Liver (tissue), 9 donors: ENCODE data around the gene FLAD1. TPM values are rescaled to one million over a fixed set of nuclear protein-coding genes. Genes with fewer than 3 reads are reported as not detected.

Experiments used
- DNase-seq: peaks from one replicate; pipeline ENCODE4 v3.0.0-alpha.2; 2017; ENCODE audit warnings: low spot score
- H3K27ac ChIP-seq, 2 donors: one replicate each; pipeline ENCODE4 v1.7.0; 2013; ENCODE audit warnings: inconsistent platforms in 2 of 2, low read length in 2 of 2, control low read depth in 1 of 2, low read depth in 1 of 2, mild to moderate bottlenecking in 1 of 2
- H3K27me3 ChIP-seq, 4 donors: one replicate each; pipeline versions ENCODE4 v1.6.1 to v1.7.0; 2013; ENCODE audit warnings: low read length in 3 of 4, inconsistent platforms in 1 of 4, mild to moderate bottlenecking in 1 of 4, moderate library complexity in 1 of 4; ENCODE audit not compliant: control insufficient read depth in 4 of 4, insufficient read depth in 4 of 4
- H3K36me3 ChIP-seq, 4 donors: one replicate each; pipeline versions ENCODE4 v1.6.1 to v1.7.0; 2013; ENCODE audit warnings: low read length in 3 of 4, mild to moderate bottlenecking in 3 of 4, low read depth in 1 of 4, moderate library complexity in 1 of 4; ENCODE audit not compliant: control insufficient read depth in 4 of 4, insufficient read depth in 3 of 4
- H3K4me1 ChIP-seq, 4 donors: one replicate each; pipeline versions ENCODE4 v1.6.1 to v1.7.0; 2013; ENCODE audit warnings: low read length in 3 of 4, mild to moderate bottlenecking in 3 of 4, moderate library complexity in 1 of 4; ENCODE audit not compliant: control insufficient read depth in 4 of 4, insufficient read depth in 4 of 4
- H3K4me3 ChIP-seq, 3 donors: one replicate each; pipeline versions ENCODE4 v1.6.1 to v1.7.0; 2013; ENCODE audit warnings: low read length in 3 of 3, control low read depth in 1 of 3, low read depth in 1 of 3, mild to moderate bottlenecking in 1 of 3
- H3K9ac ChIP-seq, 2 donors: one replicate each; pipeline ENCODE4 v1.7.0; 2013; ENCODE audit warnings: low read length in 2 of 2, mild to moderate bottlenecking in 2 of 2, moderate library complexity in 2 of 2, control low read depth in 1 of 2, low read depth in 1 of 2
- H3K9me3 ChIP-seq, 4 donors: one replicate each; pipeline versions ENCODE4 v1.6.1 to v1.7.0; 2013; ENCODE audit warnings: low read length in 3 of 4; ENCODE audit not compliant: control insufficient read depth in 4 of 4
- ATF3 ChIP-seq: IDR thresholded peaks from 2 replicates; pipeline ENCODE4 v1.6.1; 2016; ENCODE audit warnings: antibody characterized with exemption
- CTCF ChIP-seq: fragments of 150-350 bp; IDR thresholded peaks from 2 replicates; pipeline ENCODE4 v1.5.1; 2017; ENCODE audit warnings: improper control_type of control experiment, low read depth, low read length; ENCODE audit not compliant: missing input control
- EGR1 ChIP-seq, 2 donors: IDR thresholded peaks; 2 replicates each; pipeline ENCODE4 v1.6.1; 2016 to 2018; ENCODE audit warnings: antibody characterized with exemption in 2 of 2, low read depth in 2 of 2
- FOXA1 ChIP-seq: IDR thresholded peaks from 2 replicates; pipeline ENCODE4 v1.6.1; 2016; ENCODE audit warnings: antibody characterized with exemption
- FOXA2 ChIP-seq: IDR thresholded peaks from 2 replicates; pipeline ENCODE4 v1.6.1; 2016; ENCODE audit warnings: antibody characterized with exemption
- GABPA ChIP-seq, 2 donors: IDR thresholded peaks in 1 of 2; conservative IDR thresholded peaks in 1 of 2; 2 replicates each; pipeline ENCODE4 v1.6.1; 2016; ENCODE audit warnings: antibody characterized with exemption in 2 of 2, mild to moderate bottlenecking in 1 of 2, moderate library complexity in 1 of 2
- HNF4A ChIP-seq, 2 donors: conservative IDR thresholded peaks; 2 replicates each; pipeline ENCODE4 v1.6.1; 2016; ENCODE audit warnings: antibody characterized with exemption in 2 of 2, mild to moderate bottlenecking in 2 of 2
- HNF4G ChIP-seq: IDR thresholded peaks from 2 replicates; pipeline ENCODE4 v1.6.1; 2016; ENCODE audit warnings: antibody characterized with exemption
- JUND ChIP-seq, 2 donors: IDR thresholded peaks; 2 replicates each; pipeline ENCODE4 v1.6.1; 2016; ENCODE audit warnings: antibody characterized with exemption in 2 of 2
- MAX ChIP-seq: IDR thresholded peaks from 2 replicates; pipeline ENCODE4 v1.6.1; 2016; ENCODE audit warnings: antibody characterized with exemption
- NR2F2 ChIP-seq: IDR thresholded peaks from 2 replicates; pipeline ENCODE4 v1.6.1; 2016; ENCODE audit warnings: antibody characterized with exemption
- RAD21 ChIP-seq, 2 donors: IDR thresholded peaks; 2 replicates each; pipeline ENCODE4 v1.6.1; 2016; ENCODE audit warnings: antibody characterized with exemption in 2 of 2, mild to moderate bottlenecking in 2 of 2
- REST ChIP-seq: IDR thresholded peaks from 2 replicates; pipeline ENCODE4 v1.6.1; 2016; ENCODE audit warnings: antibody characterized with exemption, mild to moderate bottlenecking
- RXRA ChIP-seq, 2 donors: IDR thresholded peaks; 2 replicates each; pipeline ENCODE4 v1.6.1; 2017 to 2018; ENCODE audit warnings: antibody characterized with exemption in 2 of 2, mild to moderate bottlenecking in 1 of 2
- SP1 ChIP-seq: IDR thresholded peaks from 2 replicates; pipeline ENCODE4 v1.6.1; 2018; ENCODE audit warnings: antibody characterized with exemption, mild to moderate bottlenecking
- TAF1 ChIP-seq: conservative IDR thresholded peaks from 2 replicates; pipeline ENCODE4 v1.6.1; 2016; ENCODE audit warnings: antibody characterized with exemption, mild to moderate bottlenecking
- YY1 ChIP-seq: IDR thresholded peaks from 2 replicates; pipeline ENCODE4 v1.6.1; 2016; ENCODE audit warnings: antibody characterized with exemption, mild to moderate bottlenecking
- ZBTB33 ChIP-seq: IDR thresholded peaks from 2 replicates; pipeline ENCODE4 v1.6.1; 2016; ENCODE audit warnings: antibody characterized with exemption
- WGBS: extraction: QIAGEN DNeasy Blood & Tissue Kit; methylation state at CpG from one replicate; pipeline ENCODE4 v1.1.7; 2013; 5-methylcytosine and 5-hydroxymethylcytosine counted together
- polyA plus RNA-seq, 2 donors: library from polyadenylated mRNA; stranded (reverse) in 1 of 2; unstranded in 1 of 2; fragments of 200-250 nt in 1 of 2; fragments of >200 nt in 1 of 2; fragmentation: Nextera tagmentation in 1 of 2; extraction: Ambion mirVana in 1 of 2; gene quantifications; one replicate each; pipeline versions ENCODE4 v1.2.1 to v1.2.3, GENCODE V29; 2013 to 2015
- total RNA-seq, 2 donors: library from RNA; depleted of rRNA; stranded (reverse); fragments of >200 nt; gene quantifications; one replicate each; pipeline ENCODE4 v1.2.3, GENCODE V29; 2014
- donor health status: healthy.
- donor health status: healthy.
- donor health status: healthy.
- donor health status: healthy.
- donor health status: healthy.

The FLAD1 gene
- total and polyA plus RNA-seq, 4 donors, result 10.4 to 31.6 (median 22.5) TPM

GRCh38 chr1:155003766-155004351, 20.7 kb downstream of the FLAD1 start:
- H3K36me3 ChIP-seq, result no peaks in the 10 kb centered on the region
- peak overlapping the region; percentile 87 to 99 for H3K27ac ChIP-seq
- no peaks in the 10 kb centered on the region for H3K9me3 ChIP-seq
- peak overlapping the region; percentile 89 to 96 for H3K9ac ChIP-seq
- whole genome bisulfite sequencing, result under 1% methylated on average over 34 of the region's 34 CpGs
- DNase-seq, result no peak
- peaks cover 35 to 72% (median 59%) of the 10 kb centered on the region in 4 donors for H3K4me1 ChIP-seq
- peak overlapping the region; percentile 73 to 94 (median 91) for H3K4me3 ChIP-seq
- H3K27me3 ChIP-seq, result no peaks in the 10 kb centered on the region
- no peak for TF ChIP-seq ATF3
- TF ChIP-seq TAF1, result no peak
- no peak for TF ChIP-seq FOXA2
- peak; percentile 51 for TF ChIP-seq SP1
- TF ChIP-seq RXRA (IDR thresholded peaks at IDR 0.05), result peak; percentile 26 to 38
- no peak for TF ChIP-seq REST
- TF ChIP-seq FOXA1, result no peak
- TF ChIP-seq GABPA (IDR thresholded peaks at IDR 0.05 in 1 of 2, conservative IDR thresholded peaks at IDR 0.05 in 1 of 2), result peak; percentile 75 to 85
- no peak for TF ChIP-seq CTCF
- TF ChIP-seq HNF4A (conservative IDR thresholded peaks at IDR 0.05), result peak; percentile 78
- TF ChIP-seq NR2F2, result no peak
- no peak for TF ChIP-seq MAX
- TF ChIP-seq RAD21 (IDR thresholded peaks at IDR 0.05), result no peak
- TF ChIP-seq ZBTB33, result peak; percentile 10
- TF ChIP-seq HNF4G, result no peak
- peak; percentile 66 to 77 for TF ChIP-seq EGR1 (IDR thresholded peaks at IDR 0.05; ENCODE audit: low read depth in 2 of 2)
- TF ChIP-seq YY1, result no peak
- TF ChIP-seq JUND (IDR thresholded peaks at IDR 0.05), result no peak
